Measurements from ENCODE around the gene NFIB.

DNA sequence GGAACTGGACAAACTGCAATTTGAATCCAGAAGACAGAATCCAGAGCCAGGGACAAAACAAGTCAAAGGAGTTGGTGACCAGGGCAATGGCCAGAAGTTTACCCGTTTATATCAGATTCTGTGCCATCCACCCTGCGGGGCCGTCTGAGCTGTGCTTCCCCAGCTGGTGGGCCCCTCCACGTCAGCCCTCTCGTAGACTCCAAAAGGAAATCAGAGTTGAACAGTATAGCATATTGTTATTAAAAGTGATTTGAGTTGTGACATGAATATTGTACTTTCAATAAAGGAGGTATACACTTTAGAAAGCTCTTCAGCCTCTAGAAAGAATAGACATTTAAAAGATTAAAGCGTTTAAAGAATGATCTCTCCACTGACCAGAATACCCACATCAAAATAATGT is 102.4 kb downstream of the NFIB start:
- TF ChIP-seq ZNF274 (IDR thresholded peaks at IDR 0.05; ENCODE audit: low read depth, low read length), result no peak
- no peak for TF ChIP-seq SUZ12 (IDR thresholded peaks at IDR 0.05; ENCODE audit: extremely low read depth, insufficient read depth, insufficient read length)

Data from NT2/D1 (cell line).